ENCODE measurements around the gene RNF31.
A peak's percentile ranks its signal among the peaks of the same experiment; 100 is the strongest.

GRCh38 chr14:24172871-24173281 lies 25.6 kb downstream of the RNF31 start:
- TF ChIP-seq POLR2A (IDR thresholded peaks at IDR 0.05; ENCODE audit: low read depth, low read length) (no peak), POLR2AphosphoS5 (IDR thresholded peaks at IDR 0.05; ENCODE audit: low read depth, low read length) (0 out of 2 replicates have a peak, but pooled peaks have one; percentile 10)

Measured in GM12892 (cell line).